HepG2 (cell line): ENCODE results near the gene SNIP1. TPM values are rescaled to one million over a fixed set of nuclear protein-coding genes. Genes with fewer than 3 reads are reported as not detected.

Experiments
- AKNA ChIP-seq: sonication (generic); formaldehyde crosslinking; IDR thresholded peaks from 2 replicates; pipeline ENCODE4 v1.4.0; 2020; ENCODE audit warnings: missing genetic modification reagents, borderline replicate concordance
- GTF2F1 ChIP-seq: fragments of 150-350 bp; IDR thresholded peaks from 2 replicates; pipeline ENCODE4 v1.6.1; 2014; ENCODE audit warnings: low read length
- MAFK ChIP-seq, 2 experiments: IDR thresholded peaks in 1 of 2; conservative IDR thresholded peaks in 1 of 2; 2 replicates each; pipeline ENCODE4 v1.6.1; 2011; ENCODE audit warnings: improper control_type of control experiment in 2 of 2, low read length in 2 of 2
- NAIF1 ChIP-seq: sonication (generic); formaldehyde crosslinking; IDR thresholded peaks from 2 replicates; pipeline ENCODE4 v1.5.0; 2020; ENCODE audit warnings: mild to moderate bottlenecking, missing genetic modification reagents, borderline replicate concordance
- SOX6 ChIP-seq, 2 experiments: fragments of 450-650 bp in 1 of 2; sonication (generic) in 1 of 2; formaldehyde crosslinking in 1 of 2; IDR thresholded peaks; 2 replicates each; pipeline versions ENCODE4 v1.4.0 to v1.6.1; 2017 to 2020; ENCODE audit warnings: antibody characterized with exemption in 1 of 2, mild to moderate bottlenecking in 1 of 2, missing genetic modification reagents in 1 of 2
- SP140L ChIP-seq: sonication (generic); formaldehyde crosslinking; IDR thresholded peaks from 2 replicates; pipeline ENCODE4 v1.4.0; 2020; ENCODE audit warnings: missing genetic modification reagents, borderline replicate concordance
- TERF1 ChIP-seq: sonication (generic); formaldehyde crosslinking; IDR thresholded peaks from 2 replicates; pipeline ENCODE4 v1.8.0; 2022; ENCODE audit warnings: mild to moderate bottlenecking, missing genetic modification reagents, moderate library complexity
- ZBTB7B ChIP-seq: sonication (generic); formaldehyde crosslinking; IDR thresholded peaks from 2 replicates; pipeline ENCODE4 v1.4.0; 2020; ENCODE audit warnings: missing genetic modification reagents
- ZFP41 ChIP-seq: sonication (generic); formaldehyde crosslinking; IDR thresholded peaks from 2 replicates; pipeline ENCODE4 v1.4.0; 2020; ENCODE audit warnings: mild to moderate bottlenecking, missing genetic modification reagents, borderline replicate concordance
- ZMYM2 ChIP-seq: sonication (generic); formaldehyde crosslinking; IDR thresholded peaks from 2 replicates; pipeline ENCODE4 v1.8.0; 2022; ENCODE audit warnings: mild to moderate bottlenecking, missing genetic modification reagents
- ZNF235 ChIP-seq: sonication (generic); formaldehyde crosslinking; IDR thresholded peaks from 2 replicates; pipeline ENCODE4 v1.8.1; 2023; ENCODE audit warnings: mild to moderate bottlenecking, missing genetic modification reagents, borderline replicate concordance
- ZNF281 ChIP-seq: sonication (generic); formaldehyde crosslinking; IDR thresholded peaks from 2 replicates; pipeline ENCODE4 v1.4.0; 2020; ENCODE audit warnings: missing genetic modification reagents, borderline replicate concordance
- ZNF333 ChIP-seq: sonication (generic); formaldehyde crosslinking; IDR thresholded peaks from 2 replicates; pipeline ENCODE4 v1.4.0; 2020; ENCODE audit warnings: mild to moderate bottlenecking, missing genetic modification reagents, borderline replicate concordance
- ZNF362 ChIP-seq: sonication (generic); formaldehyde crosslinking; IDR thresholded peaks from 2 replicates; pipeline ENCODE4 v1.4.0; 2020; ENCODE audit warnings: missing genetic modification reagents, mild to moderate bottlenecking, borderline replicate concordance
- ZNF724P ChIP-seq: sonication (generic); formaldehyde crosslinking; IDR thresholded peaks from 2 replicates; pipeline ENCODE4 v1.8.0; 2022; ENCODE audit warnings: missing genetic modification reagents, borderline replicate concordance
- ZNF761 ChIP-seq: sonication (generic); formaldehyde crosslinking; conservative IDR thresholded peaks from 2 replicates; pipeline ENCODE4 v1.4.0; 2020; ENCODE audit warnings: mild to moderate bottlenecking, missing genetic modification reagents
- polyA plus RNA-seq, 8 experiments: library from polyadenylated mRNA; depleted of rRNA in 3 of 8; stranded (reverse) in 7 of 8; unstranded in 1 of 8; fragments of >200 nt; fragmentation: Illumina TruSeq in 4 of 8; extraction: Trizol in 4 of 8; gene quantifications; 2 replicates each; pipeline versions ENCODE4 v1.2.1 to v1.2.3, GENCODE V29; 2011 to 2016; ENCODE audit warnings: low read depth in 4 of 8, missing spikeins in 1 of 8, mixed read lengths in 1 of 8; ENCODE audit not compliant: insufficient read depth in 1 of 8
- total RNA-seq, 5 experiments: library from RNA; depleted of rRNA; stranded (reverse); fragments of >200 nt; fragmentation: Illumina TruSeq; extraction: Trizol; gene quantifications; 2 replicates each; pipeline ENCODE4 v1.2.3, GENCODE V29; 2016; ENCODE audit warnings: low read depth in 1 of 5

SNIP1 gene
- total and polyA plus RNA-seq, 2 of the 13 experiments (the other 11 are each of a cell fraction or from before 2014, with no cell fraction given), result 5.5 to 11.2 TPM

GRCh38 chr1:37486680-37487618 is 67.1 kb downstream of the SNIP1 start (continued):
- TF ChIP-seq ZNF362 (CRISPR knock-in tag) (no peak), MAFK (conservative IDR thresholded peaks at IDR 0.05 in 1 of 2, IDR thresholded peaks at IDR 0.05 in 1 of 2; ENCODE audit: low read length in 2 of 2) (peak; percentile 52 to 58), SOX6 (IDR thresholded peaks at IDR 0.05) (no peak), SOX6 (CRISPR knock-in tag; IDR thresholded peaks at IDR 0.05) (no peak), TERF1 (CRISPR knock-in tag) (no peak), ZNF724P (CRISPR knock-in tag) (no peak), ZNF235 (no peak), ZBTB7B (CRISPR knock-in tag) (no peak), ZFP41 (CRISPR knock-in tag) (no peak), GTF2F1 (no peak), NAIF1 (CRISPR knock-in tag) (no peak), ZNF333 (CRISPR knock-in tag) (no peak), ZNF761 (CRISPR knock-in tag) (no peak), ZMYM2 (no peak), SP140L (CRISPR knock-in tag) (no peak), ZNF281 (no peak), AKNA (CRISPR knock-in tag) (no peak)
